CD4-positive, CD25-positive, alpha-beta regulatory T cell (primary cell): ENCODE measurements around the gene CBL. TPM values are rescaled to one million over a fixed set of nuclear protein-coding genes. Genes with fewer than 3 reads are reported as not detected.

Experiments used
- ATAC-seq, 2 donors: fragments of 150-1000 bp; cut with Tn5 transposase; one replicate each; pipeline ENCODE4 v1.10.0; 2021; ENCODE audit warnings: low read depth in 2 of 2, moderate number of reproducible peaks in 2 of 2, moderate library complexity in 1 of 2
- DNase-seq, 3 donors: peaks; one replicate each; pipeline versions ENCODE4 v3.0.0 to v3.0.0-alpha.2; 2012 to 2022; ENCODE audit warnings: mixed read lengths in 1 of 3
- H3K27ac ChIP-seq: one replicate; pipeline ENCODE4 v1.7.0; 2013; ENCODE audit warnings: mild to moderate bottlenecking, low read length; ENCODE audit not compliant: insufficient read depth, poor library complexity, severe bottlenecking
- H3K27me3 ChIP-seq: one replicate; pipeline ENCODE4 v1.7.0; 2013; ENCODE audit warnings: low read length; ENCODE audit not compliant: control insufficient read depth, insufficient read depth
- H3K36me3 ChIP-seq: one replicate; pipeline ENCODE4 v1.7.0; 2013; ENCODE audit warnings: mild to moderate bottlenecking, low read length, moderate library complexity; ENCODE audit not compliant: control insufficient read depth, insufficient read depth
- H3K4me1 ChIP-seq: 2 replicates; pipeline ENCODE4 v1.7.0; 2013; ENCODE audit warnings: mild to moderate bottlenecking, low read length; ENCODE audit not compliant: insufficient read depth, control insufficient read depth, poor library complexity, severe bottlenecking
- H3K4me3 ChIP-seq: one replicate; pipeline ENCODE4 v1.7.0; 2013; ENCODE audit warnings: low read depth, mild to moderate bottlenecking, low read length, moderate library complexity
- H3K9me3 ChIP-seq, 2 experiments: 1 replicate in 1 of 2; 2 replicates in 1 of 2; pipeline ENCODE4 v1.7.0; 2013; ENCODE audit warnings: low read length in 2 of 2, mild to moderate bottlenecking in 1 of 2, moderate library complexity in 1 of 2; ENCODE audit not compliant: control insufficient read depth in 2 of 2
- H3K27ac Mint-ChIP-seq, 3 donors: one replicate each; pipeline ENCODE4 v1.8.0; 2020 to 2022; ENCODE audit warnings: mild to moderate bottlenecking in 3 of 3, mixed read lengths in 3 of 3, moderate library complexity in 2 of 3
- H3K27me3 Mint-ChIP-seq: one replicate; pipeline ENCODE4 v1.8.0; 2022; ENCODE audit warnings: mild to moderate bottlenecking, mixed read lengths
- H3K36me3 Mint-ChIP-seq: one replicate; pipeline ENCODE4 v1.8.0; 2020; ENCODE audit warnings: mixed read lengths
- H3K4me1 Mint-ChIP-seq, 4 donors: one replicate each; pipeline ENCODE4 v1.8.0; 2020 to 2022; ENCODE audit warnings: mixed read lengths in 4 of 4, mild to moderate bottlenecking in 1 of 4
- H3K4me3 Mint-ChIP-seq, 4 donors: one replicate each; pipeline ENCODE4 v1.8.0; 2020 to 2022; ENCODE audit warnings: mild to moderate bottlenecking in 4 of 4, mixed read lengths in 4 of 4, moderate library complexity in 3 of 4
- H3K9me3 Mint-ChIP-seq, 7 donors: one replicate each; pipeline ENCODE4 v1.8.0; 2020 to 2022; ENCODE audit warnings: mixed read lengths in 7 of 7, mild to moderate bottlenecking in 3 of 7, moderate library complexity in 2 of 7
- polyA plus RNA-seq, 4 donors: library from polyadenylated mRNA; unstranded; fragments of 300-500 nt; fragmentation: Illumina TruSeq; gene quantifications; one replicate each; pipeline ENCODE4 v1.2.3, GENCODE V29; 2021
- total RNA-seq: library from RNA; stranded (reverse); gene quantifications from one replicate; pipeline ENCODE4 v1.2.3, GENCODE V29; 2022

The CBL gene
- total and polyA plus RNA-seq, 5 donors from 2014 or later = 7.9 to 35.6 (median 9.1) TPM

DNA sequence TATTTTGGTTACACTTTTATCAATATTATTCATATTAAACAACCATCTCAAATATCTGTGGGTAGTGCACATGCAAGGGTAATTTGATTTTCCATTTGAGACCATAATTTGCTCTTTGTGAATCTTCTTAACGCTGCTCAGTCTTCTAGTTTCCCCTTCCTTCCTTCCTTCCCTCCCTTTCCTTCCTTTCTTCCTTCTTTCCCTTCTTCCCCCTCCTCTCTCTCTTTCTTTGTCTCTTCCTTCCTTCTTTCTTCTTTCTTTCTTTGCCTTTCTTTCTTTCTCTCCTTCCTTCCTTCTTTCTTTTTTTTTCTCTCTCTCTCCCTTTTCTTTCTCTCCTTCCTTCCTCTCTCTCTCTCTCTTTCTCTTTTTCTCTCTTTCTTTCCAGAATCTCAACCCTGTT lies 124.1 kb downstream of the CBL start:
- H3K27me3 Mint-ChIP-seq = peaks cover 35% of the 10 kb centered on the region
- H3K27ac Mint-ChIP-seq = no peak overlapping the region
- ATAC-seq (no peak), DNase-seq (no peak)
- H3K4me3 ChIP-seq = no peak overlapping the region
- no peaks in the 10 kb centered on the region for H3K9me3 ChIP-seq
- H3K4me1 ChIP-seq = peaks cover 13% of the 10 kb centered on the region
- H3K4me1 Mint-ChIP-seq = peaks cover 4 to 21% (median 11%) of the 10 kb centered on the region in 4 donors
- no peaks in the 10 kb centered on the region for H3K9me3 Mint-ChIP-seq
- H3K36me3 ChIP-seq = no peaks in the 10 kb centered on the region
- no peaks in the 10 kb centered on the region for H3K36me3 Mint-ChIP-seq
- H3K4me3 Mint-ChIP-seq = peak overlapping the region in 2 of 4 donors; percentile 2 to 73
- no peak overlapping the region for H3K27ac ChIP-seq
- peaks cover 4% of the 10 kb centered on the region for H3K27me3 ChIP-seq

GRCh38 chr11:119332111-119332765 lies 126.1 kb downstream of the CBL start:
- DNase-seq = no peak
- Histone ChIP-seq H3K9me3 (no peaks in the 10 kb centered on the region), H3K36me3 (no peaks in the 10 kb centered on the region), H3K27ac (no peak overlapping the region), H3K27me3 (peaks cover 4% of the 10 kb centered on the region), H3K4me1 (peaks cover 16% of the 10 kb centered on the region), H3K4me3 (no peak overlapping the region)
- no peaks in the 10 kb centered on the region for H3K9me3 Mint-ChIP-seq
- peak overlapping the region in 1 of 3 donors; percentile 97 for H3K27ac Mint-ChIP-seq
- H3K36me3 Mint-ChIP-seq = peaks cover 5% of the 10 kb centered on the region
- H3K4me3 Mint-ChIP-seq = peak overlapping the region; percentile 68 to 98 (median 95)
- peaks cover 7 to 38% (median 19%) of the 10 kb centered on the region in 4 donors for H3K4me1 Mint-ChIP-seq
- ATAC-seq = no peak
- peaks cover 35% of the 10 kb centered on the region for H3K27me3 Mint-ChIP-seq

DNA sequence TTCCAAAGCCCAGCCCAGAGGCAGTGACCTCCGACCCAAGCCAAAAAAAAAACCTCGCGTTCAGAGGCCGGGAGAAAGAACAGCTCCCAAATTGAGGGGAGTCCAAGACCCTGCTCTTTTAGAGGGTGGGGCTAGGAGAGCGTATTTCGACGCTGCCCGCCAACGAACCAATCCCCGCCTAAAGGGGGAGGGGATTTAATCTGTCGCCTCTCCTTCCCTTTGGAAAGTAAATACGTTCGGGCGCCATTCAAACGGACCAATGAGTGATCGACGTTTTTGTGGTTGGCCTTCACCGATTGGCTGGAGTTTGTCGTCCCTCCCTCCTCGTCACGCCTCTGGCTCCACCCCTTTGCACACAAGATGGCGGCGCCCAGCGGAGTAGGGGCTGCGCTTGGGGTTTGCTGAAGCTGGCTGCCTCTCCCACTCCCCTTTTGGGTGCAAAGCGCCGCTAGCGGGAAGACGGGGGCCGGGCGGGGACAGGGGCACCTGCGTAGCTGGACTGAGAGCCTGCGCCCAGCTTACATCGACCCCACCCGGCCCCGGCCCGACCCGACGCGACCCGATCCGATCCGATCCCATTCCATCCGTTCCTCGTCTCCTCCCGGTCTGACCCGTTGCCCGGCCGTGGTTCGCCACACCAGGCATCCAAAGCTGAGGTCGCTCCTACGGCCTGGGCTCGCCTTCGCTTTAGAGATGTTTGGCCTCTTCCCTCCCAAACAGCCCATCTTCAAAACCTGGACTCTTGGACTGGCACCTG lies 128.2 kb downstream of the CBL start, which contains the start of gene RNF26:
Gene RNF26, plus strand, starts transcription at position 354 of the 757 bp plus-strand sequence. CDS start 596 bp downstream, outside the sequence.
- peak; percentile 96 to 97 for ATAC-seq
- H3K4me1 Mint-ChIP-seq = peaks cover 12 to 57% (median 27%) of the 10 kb centered on the region in 4 donors
- H3K9me3 Mint-ChIP-seq = peaks cover 0 to 4% (median 0%) of the 10 kb centered on the region in 7 donors
- DNase-seq = peak; percentile 92 to 98 (median 95)
- peaks cover 42% of the 10 kb centered on the region for H3K27me3 Mint-ChIP-seq
- peak within 1 kb of the TSS; percentile 94 to 98 (median 97) for H3K4me3 Mint-ChIP-seq
- Histone ChIP-seq H3K27ac (peak within 1 kb of the TSS; percentile 81), H3K36me3 (no peaks in the 10 kb centered on the region), H3K4me1 (peaks cover 24% of the 10 kb centered on the region), H3K9me3 (no peaks in the 10 kb centered on the region), H3K27me3 (peaks cover 3% of the 10 kb centered on the region), H3K4me3 (peak within 1 kb of the TSS; percentile 84)
- peaks cover 11% of the 10 kb centered on the region for H3K36me3 Mint-ChIP-seq
- peak within 1 kb of the TSS; percentile 87 to 99 (median 97) for H3K27ac Mint-ChIP-seq

GRCh38 chr11:119335091-119335654 lies 129.0 kb downstream of the CBL start:
- Histone ChIP-seq H3K9me3 (no peaks in the 10 kb centered on the region), H3K4me1 (peaks cover 33% of the 10 kb centered on the region), H3K27me3 (no peaks in the 10 kb centered on the region), H3K27ac (peak overlapping the region; percentile 81), H3K4me3 (peak overlapping the region; percentile 84), H3K36me3 (no peaks in the 10 kb centered on the region)
- H3K27ac Mint-ChIP-seq = peak overlapping the region; percentile 87 to 99 (median 97)
- DNase-seq = no peak
- H3K9me3 Mint-ChIP-seq = peaks cover 0 to 5% (median 0%) of the 10 kb centered on the region in 7 donors
- no peak for ATAC-seq
- peak overlapping the region; percentile 94 to 98 (median 97) for H3K4me3 Mint-ChIP-seq
- peaks cover 36% of the 10 kb centered on the region for H3K27me3 Mint-ChIP-seq
- H3K4me1 Mint-ChIP-seq = peaks cover 12 to 58% (median 29%) of the 10 kb centered on the region in 4 donors
- H3K36me3 Mint-ChIP-seq = peaks cover 11% of the 10 kb centered on the region

- peaks cover 11% of the 10 kb centered on the region for H3K36me3 Mint-ChIP-seq
- H3K4me1 Mint-ChIP-seq = peaks cover 12 to 60% (median 30%) of the 10 kb centered on the region in 4 donors
- H3K27me3 Mint-ChIP-seq = peaks cover 31% of the 10 kb centered on the region
- DNase-seq (no peak), ATAC-seq (no peak)
- H3K4me1 ChIP-seq = peaks cover 40% of the 10 kb centered on the region
- H3K27me3 ChIP-seq = peaks cover 2% of the 10 kb centered on the region
- H3K27ac Mint-ChIP-seq = peak overlapping the region in 1 of 3 donors; percentile 97
- no peak overlapping the region for H3K27ac ChIP-seq
- H3K4me3 Mint-ChIP-seq = peak overlapping the region; percentile 93 to 98 (median 96)
- H3K4me3 ChIP-seq = no peak overlapping the region
- peaks cover 0 to 5% (median 0%) of the 10 kb centered on the region in 7 donors for H3K9me3 Mint-ChIP-seq
- no peaks in the 10 kb centered on the region for H3K36me3 ChIP-seq
- no peaks in the 10 kb centered on the region for H3K9me3 ChIP-seq
These were observed 129.8 kb downstream of the CBL start for GRCh38 chr11:119335655-119336543.

DNA sequence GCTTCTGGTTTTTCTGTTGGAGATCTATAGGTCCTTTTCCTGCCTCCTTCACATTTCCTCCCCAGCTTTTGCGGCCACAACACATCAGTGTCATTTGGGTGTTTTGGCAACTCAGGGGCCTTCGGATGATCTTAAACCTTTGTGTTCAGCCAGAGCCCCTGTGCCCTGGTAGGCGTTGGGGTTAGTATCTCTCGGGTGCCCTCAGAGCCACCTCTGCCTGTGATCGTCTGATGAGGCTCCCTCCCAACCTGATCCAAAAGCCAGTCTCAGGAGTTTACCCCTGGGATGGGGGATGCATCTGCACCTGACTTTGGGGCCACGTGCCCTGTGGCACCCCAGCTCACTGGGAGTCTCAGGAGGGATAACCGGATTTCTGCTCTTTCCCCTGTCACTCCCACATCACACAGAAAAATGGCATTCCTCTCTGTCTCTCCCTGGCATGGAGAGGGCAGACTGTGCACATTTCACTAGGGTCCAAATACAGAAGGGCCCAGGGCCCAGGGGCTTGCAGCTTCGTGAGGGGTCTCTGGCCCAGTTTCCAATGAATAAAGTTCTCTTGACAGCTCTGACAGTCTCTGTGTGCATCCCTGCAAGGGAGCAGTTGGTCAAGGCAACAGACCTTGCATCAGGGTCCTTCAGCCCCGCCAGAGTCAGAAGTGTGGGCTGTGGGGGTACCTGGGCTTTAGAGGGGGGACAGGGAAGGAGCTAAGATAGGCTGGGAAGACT lies 130.8 kb downstream of the CBL start:
- ATAC-seq (no peak), DNase-seq (no peak)
- Mint-ChIP-seq H3K36me3 (peaks cover 11% of the 10 kb centered on the region), H3K27me3 (peaks cover 41% of the 10 kb centered on the region), H3K27ac (peak overlapping the region in 1 of 3 donors; percentile 25), H3K4me1 (peaks cover 12 to 65% (median 33%) of the 10 kb centered on the region in 4 donors), H3K9me3 (peaks cover 0 to 5% (median 0%) of the 10 kb centered on the region in 7 donors), H3K4me3 (peak overlapping the region; percentile 74 to 94 (median 84))
- Histone ChIP-seq H3K27me3 (peaks cover 4% of the 10 kb centered on the region), H3K36me3 (no peaks in the 10 kb centered on the region), H3K9me3 (no peaks in the 10 kb centered on the region), H3K4me3 (no peak overlapping the region), H3K4me1 (peaks cover 41% of the 10 kb centered on the region), H3K27ac (no peak overlapping the region)
